ENCODE measurements around the gene VWA8.
"Not testable (repeated sequence)": the region's sequence is repeated elsewhere in the genome, so short reads cannot be mapped to it uniquely, and the experiment has no call there.

VWA8 gene

DNA sequence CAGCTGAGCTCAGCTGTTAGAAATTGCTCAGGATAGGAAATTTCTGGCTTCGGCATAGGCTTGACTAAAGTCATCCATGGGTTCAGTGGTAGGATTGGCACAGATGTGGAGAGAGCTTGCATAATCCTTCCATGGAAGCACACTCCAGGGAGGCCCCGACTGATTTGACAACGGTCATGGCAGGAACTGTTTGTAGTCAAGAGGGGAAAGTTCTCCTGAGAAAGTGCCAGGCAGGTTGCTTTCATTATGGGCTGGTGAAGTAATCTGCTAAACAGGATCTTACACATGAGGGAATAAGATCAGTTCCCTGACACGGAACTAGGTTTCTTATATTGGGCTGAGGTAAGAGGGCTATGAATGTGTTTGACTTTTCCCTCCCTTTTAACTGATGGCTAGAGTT, 383.5 kb downstream of the VWA8 start:
- no peak for DNase-seq

DNA sequence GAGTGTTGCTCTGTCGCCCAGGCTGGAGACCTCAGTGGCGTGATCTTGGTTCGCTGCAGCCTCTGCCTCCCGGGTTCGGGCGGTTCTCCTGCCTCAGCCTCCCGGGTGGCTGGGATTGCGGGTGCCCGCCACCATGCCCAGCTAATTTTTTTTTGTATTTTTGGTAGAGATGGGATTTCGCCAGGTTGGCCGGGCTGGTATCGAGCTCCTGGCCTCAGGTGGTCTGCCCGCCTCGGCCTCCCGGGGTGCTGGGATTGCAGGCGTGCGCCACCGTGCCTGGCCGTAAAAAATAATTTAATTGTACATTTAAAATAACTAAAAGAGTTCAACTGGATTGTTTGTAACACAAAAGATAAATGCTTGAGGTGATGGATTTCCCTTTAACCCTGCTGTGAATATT, 387.3 kb downstream of the VWA8 start:
- DNase-seq, result not testable (repeated sequence)

DNA sequence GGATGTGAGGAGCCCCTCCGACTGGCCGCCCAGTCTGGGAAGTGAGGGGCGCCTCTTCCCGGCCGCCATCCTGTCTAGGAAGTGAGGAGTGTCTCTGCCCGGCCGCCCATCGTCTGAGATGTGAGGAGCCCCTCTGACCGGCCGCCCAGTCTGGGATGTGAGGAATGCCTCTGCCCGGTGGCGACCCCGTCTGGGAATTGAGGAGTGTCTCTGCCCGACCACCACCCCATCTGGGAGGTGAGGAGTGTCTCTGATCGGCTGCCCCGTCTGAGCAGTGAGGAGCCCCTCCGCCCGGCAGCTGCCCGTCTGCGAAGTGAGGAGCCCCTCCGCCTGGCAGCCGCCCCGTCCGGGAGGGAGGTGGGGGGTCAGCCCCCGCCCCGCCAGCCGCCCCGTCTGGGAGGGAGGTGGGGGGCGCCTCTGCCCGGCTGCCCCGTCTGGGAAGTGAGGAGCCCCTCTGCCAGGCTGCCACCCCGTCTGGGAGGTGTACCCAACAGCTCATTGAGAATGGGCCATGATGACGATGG, 389.0 kb downstream of the VWA8 start:
- DNase-seq, result not testable (repeated sequence)

DNA sequence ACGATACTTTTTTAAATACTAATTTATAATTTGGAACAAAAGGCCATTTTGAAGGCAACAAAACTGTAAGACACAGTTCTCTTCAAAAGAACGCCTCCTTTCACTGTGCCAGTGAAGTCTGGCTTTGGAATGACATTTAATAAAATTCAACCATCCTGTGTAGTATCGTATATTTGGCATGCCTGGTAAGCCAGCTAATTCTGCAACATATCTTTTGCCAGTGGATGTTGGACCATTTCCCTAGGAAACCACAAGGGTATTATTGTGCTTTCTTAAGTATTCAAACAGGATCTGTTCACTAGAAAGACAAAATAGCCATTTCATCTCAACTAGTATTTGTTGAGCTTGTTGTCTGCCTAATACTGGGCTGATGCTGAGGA, 391.9 kb downstream of the VWA8 start:
- no peak for DNase-seq

DNA sequence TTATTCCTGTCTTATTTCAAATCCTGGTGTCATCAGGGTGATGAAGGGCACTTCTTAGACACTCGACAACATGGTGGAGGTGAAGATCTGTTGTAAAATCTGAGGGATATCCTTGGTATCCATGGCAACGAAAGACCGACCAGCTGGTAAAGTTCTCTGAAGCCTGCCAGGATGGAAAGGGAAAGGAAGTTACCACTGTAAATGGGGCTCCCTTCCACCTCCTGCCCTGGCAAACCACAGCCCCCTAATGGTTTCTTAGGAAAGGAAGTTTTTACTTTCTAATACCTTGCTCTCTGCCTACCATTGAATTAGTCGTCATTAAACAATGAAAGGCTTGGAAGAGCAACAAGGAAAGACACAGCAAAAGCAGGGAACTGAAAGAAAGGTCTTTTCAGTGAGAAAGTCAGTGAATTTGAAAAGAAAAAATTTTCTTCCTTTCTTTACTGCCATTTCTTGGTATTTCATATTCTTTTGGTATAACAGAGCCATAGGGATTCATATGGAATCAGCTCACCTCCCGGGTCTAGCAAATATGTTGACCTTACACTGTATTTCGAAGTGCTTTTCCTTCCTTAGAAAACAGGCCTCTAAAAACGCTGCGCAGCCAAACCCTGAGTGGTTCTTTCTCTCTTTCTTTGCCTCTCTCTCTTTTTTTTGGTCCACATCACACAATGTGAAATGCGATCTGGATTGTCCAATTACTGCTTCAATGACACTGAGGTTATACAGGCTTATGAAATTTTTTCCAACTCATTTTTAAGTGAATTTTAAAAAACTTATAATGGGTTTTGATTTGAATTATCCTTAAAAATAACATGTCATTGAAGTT, 392.6 kb downstream of the VWA8 start:
- DNase-seq, result no peak

DNA sequence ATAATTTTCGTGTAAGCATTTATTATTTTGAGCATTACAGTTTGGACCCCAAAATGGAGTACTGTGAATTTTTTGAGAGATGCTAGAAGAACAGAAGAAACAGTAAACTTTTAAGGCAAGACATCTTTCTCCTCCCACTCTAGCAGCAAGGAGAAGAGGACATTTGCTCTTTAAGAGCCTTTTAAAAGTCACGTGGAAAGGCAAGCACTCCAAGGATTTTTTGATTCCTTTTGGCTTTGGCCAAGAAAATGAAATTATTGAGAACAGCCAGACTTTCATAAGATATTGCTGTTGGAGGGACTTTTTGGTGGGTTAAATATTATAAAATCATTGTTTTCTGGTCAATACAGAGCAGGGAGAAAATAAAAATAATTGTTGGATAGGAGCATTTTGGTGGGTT, 393.5 kb downstream of the VWA8 start:
- DNase-seq, result no peak

DNA sequence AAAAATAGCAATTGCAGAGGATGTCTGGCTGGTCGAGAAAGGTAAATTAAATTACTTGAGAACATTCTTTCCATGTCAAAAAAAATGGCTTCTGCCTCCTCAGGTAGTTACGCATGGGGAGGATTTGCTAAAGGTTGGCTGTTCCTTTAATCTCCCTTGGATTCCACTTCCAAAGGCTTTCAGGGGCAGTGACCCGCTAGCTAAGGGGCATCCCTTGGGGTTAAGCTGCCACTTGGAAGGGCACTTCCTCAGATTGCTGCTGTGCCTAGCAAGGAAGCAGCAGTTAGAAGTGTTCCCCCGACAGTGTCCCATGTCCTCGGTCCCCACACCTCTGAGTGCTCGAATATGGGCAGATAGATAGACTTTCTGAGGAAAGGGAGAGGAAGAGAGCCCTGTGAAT, 395.1 kb downstream of the VWA8 start:
- no peak for DNase-seq

DNA sequence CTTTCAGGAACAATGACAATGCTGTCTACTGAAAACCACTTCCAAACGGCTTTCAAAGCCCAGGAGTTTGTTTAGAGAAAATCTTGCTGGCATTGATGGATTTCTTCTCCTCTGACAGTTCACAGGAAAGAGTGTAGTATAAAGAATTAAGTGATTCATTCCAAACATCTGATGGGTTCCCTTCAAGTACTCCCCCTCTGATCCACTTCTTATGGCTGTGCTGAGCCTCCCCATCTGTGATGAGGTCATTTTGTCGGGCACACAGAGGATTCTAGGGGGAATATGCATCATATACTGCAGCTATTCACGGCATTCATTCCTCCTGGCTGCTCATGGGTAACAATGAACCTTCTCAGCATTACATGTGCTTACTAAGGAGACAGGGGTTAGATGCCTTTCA, 395.7 kb downstream of the VWA8 start:
- DNase-seq, result no peak

DNA sequence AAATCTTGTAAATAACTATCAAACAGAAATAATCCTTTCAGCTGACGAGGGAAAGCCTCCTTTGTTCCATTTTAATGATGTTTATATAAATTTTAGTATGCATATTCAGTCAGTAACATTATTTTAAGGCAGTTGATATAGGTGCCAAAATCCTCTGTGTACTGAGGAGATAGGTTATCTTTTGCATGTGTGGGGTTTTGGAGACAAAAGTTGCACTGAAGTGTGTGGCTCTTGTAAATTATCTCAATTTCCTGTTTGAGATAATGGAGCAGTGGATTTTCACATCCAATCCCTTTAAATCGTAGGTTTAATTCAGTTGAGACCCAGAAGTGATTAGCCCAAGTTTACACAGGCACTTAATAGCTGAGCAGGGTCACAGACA, 396.9 kb downstream of the VWA8 start:
- no peak for DNase-seq

DNA sequence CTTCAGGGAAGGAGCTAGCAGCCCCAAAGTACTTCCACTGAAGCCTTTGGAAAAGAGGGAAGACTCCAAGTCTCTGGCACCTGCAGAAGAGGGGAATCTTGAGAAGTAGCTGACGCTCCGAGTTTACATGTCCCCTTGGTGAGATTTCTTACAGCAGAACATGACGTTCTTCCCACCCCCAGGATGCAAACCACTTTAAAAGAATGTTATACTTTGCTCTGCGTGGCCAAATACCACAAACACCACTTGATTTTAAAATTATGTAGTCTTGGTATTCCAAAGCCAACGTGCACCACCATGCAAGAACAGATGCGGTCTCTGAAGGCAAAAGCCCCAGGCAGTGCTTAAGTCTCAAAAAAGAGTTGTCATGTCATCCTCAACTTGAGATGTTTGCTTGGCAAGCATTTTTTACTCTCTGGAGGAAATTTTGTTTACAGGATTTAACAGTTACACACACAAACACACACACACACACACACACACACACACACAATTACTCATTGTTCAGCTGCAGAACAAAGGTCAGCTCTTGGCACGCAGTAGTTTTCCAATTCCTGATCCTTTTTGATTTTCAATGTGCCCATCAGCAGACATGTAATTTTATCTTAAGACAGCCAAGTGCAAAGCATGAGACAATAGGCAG, 397.4 kb downstream of the VWA8 start:
- no peak for DNase-seq

DNA sequence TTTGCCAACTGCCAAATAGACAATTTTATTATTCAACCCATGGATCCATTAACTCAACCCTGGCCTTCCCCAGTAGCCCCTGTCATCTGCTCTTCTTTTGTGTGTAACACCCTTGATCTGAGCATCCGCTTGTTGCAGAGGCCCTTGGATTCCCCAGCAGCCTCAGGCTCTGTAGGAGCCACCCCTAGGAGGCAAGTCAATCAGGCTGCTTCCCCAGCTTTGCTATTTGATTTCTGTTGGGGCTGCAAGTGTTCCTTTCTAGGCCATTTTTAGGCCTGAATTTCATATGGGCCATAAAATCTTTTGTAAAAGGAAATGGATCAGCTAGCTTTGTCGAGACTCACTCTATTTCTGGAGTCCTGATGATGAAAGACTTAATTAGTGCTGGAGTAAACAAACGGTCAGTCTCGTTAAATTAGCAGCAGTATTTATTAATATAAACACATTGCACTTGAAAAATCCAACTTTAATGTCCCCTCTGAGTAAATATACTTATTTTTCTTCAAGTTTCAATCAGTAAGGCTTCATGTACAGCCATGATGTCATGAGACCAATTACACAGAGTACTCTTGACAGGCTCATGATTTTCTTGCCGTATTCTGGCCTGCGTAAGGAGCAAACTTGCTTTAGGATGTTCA, 398.2 kb downstream of the VWA8 start:
- no peak for DNase-seq

DNA sequence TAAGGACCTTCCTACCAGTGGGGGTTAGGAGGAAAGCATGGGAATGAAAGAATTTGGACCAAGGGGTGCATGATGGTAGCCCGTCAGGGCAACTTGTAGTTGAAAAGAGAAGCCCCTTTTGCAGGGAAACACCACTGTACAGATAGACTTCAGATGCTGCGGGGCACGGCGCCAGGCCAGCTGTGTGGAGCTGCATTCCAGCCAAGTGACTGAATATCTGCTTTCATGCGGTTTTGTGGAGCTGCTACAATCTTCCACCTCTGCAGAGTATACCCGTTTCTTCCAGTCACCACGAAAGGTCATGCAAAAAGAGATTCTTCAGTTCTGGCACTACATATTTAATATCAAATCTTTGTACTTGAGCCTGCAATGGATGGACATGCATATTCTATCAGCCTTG, 398.8 kb downstream of the VWA8 start:
- no peak for DNase-seq

DNA sequence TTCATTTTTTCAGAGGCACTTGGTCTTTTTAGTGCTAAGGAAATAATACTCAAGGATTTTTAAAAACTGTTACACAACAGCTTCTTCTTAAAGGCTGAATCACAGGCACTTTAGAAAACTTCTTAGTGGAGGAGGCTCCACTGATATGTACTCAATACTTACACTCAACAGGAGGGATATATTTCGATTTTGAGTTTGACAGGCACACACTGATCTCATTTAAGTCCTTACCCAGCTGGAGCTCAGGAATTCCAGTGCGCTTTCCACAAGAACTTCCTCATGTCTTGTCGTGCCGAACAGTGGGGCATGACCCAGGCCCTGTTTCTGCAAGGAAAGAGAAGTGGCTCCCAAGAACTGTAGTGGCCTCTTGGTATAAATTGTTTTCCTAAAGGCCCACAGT, 399.7 kb downstream of the VWA8 start:
- no peak for DNase-seq

DNA sequence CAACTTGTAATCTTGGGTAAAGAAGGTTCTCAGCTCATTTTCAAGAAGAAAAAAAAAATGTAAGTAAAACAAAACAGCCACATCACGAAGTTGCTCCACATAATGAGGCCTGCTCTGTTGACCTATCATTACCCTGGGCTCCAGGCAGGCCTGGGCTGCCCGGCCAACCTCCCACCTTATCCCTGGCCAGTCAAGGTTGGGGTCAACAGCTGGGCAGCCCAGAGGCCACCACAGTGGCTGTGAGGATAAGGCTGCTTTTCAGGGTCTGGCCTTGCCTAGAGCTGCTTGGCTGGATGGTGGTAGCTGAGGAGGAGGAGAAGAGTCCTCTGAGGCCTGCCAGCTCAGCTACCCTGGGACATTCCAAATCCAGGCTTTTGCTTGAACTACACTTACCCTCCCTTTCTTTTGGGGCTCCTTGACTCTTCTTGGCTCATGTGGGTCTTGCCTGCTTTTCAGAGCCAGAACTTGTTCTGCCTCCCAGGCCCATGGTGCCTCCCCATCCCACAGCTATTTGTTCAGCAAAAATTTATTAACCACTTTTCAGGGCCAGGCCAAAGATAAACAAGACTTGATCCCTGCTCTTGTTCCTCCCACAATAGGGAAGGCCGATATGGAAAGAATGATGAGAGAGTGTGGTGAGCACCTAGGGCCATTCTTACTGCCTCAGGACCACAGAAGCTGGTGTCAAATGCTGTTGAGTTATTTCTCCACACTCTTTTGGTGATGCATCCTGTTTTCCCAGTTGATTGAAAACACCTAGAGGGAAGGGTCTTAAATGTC, 401.9 kb downstream of the VWA8 start:
- no peak for DNase-seq

DNA sequence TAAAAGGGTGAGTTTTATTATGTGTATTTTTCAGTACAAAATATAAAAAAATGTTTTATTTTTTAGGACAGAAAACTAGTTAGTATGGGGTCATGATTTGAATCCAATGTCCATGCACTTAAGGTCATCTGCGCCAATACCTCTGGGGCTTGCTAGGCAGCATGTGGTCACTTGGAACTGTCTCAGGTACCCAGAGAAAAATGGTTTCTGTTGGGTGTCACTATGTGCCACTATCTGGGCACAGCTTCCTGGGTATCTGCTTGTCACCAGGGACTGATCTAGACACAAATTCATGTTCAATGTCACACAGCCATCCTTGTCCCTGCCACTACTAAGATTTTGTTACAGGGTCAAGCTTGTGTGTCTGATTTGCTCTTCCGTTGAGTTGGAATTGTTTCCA, 403.2 kb downstream of the VWA8 start:
- no peak for DNase-seq

DNA sequence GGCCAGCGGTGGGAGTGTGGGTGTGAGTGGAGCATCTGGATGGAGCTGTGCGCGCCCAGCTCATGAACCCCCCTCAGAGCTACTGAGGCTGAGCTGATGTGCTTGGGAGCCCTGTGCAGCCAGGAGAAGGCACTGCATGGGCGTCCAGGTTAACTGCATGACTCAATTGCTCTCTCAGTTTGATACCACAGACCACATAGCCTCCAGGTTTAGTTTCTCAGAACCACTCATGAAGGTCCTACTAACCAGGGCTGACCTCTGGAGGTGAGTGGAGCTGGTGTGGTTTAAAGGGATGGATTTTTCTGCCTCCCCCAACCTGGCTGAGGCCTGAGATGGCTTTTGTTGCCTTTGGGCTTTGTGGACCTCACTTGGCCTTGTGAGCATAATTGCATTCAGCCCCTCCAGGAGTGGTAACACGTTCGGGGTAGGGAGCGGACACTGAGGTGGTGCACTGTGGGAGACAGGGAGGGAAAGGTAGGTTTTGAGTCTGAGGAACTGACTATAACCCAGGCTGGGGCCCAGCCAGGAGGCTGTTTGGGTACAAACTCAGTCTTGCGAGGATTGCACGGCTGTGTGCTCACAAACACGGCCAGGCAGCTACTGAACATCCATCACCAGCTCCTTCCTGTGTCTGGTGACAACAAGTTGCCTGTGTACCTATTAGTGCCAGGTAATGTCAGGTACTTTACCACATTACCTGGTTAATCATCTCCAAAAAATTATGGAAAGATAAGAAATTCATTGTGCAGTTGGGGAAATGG, 406.1 kb downstream of the VWA8 start:
- no peak for DNase-seq

DNA sequence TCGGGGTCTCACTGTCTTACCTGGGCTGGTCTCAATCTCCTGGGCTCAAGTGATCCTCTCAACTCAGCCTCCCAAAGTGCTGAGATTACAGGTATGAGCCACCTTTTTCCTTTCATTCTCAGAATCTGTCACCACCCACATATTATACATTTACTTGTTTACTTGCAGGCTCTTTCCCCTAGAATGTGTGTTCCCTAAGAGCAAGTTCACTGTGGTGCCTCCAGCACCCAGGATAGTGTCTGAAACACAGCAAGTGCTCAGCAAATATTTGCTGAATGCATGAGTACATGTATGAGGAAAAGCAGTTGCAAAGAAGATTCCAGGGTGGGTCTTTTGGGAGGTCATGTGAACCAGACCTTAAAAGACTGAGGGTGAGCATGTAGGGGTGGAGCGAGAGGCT, 406.7 kb downstream of the VWA8 start:
- DNase-seq, result no peak

DNA sequence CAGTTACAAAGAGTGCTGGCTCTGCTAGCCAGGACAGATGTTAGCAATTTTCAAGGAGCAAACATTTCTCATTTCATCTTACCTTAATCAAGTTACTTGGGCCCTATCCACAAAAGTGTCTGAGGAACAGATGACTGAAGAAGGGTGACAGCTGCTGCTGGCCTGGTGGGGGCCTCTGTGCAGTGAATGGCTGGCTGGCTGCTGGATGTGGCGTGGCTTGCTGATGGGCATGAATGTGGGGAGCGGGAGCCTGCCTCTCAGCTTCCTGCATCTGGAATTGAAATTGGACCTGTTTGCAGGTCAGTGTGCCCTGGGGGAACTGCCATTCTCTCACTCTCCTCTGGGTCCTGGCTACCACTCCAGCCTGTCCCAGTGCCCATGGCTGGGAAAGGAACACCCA, 408.9 kb downstream of the VWA8 start:
- DNase-seq, result no peak

DNA sequence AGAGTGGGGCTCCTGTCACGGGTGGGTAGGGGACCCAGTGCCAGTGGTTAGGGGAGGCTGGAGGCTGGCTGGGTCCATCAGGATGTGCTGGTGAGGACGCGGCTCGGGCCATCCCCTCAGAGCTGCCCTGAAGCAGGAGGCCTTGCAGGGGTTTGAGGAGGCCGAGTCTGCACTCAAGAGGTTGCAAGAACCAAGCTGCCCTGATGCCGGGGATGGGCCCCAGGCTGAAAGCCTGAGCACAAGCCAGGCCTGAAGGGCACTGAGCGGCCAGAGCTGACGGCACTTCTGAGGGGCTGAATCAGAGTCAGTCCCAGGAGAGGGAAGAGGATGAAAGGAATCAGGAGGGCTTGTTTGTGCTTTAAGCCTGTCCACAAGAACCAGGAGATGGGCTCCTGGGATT, 410.6 kb downstream of the VWA8 start:
- DNase-seq, result no peak

DNA sequence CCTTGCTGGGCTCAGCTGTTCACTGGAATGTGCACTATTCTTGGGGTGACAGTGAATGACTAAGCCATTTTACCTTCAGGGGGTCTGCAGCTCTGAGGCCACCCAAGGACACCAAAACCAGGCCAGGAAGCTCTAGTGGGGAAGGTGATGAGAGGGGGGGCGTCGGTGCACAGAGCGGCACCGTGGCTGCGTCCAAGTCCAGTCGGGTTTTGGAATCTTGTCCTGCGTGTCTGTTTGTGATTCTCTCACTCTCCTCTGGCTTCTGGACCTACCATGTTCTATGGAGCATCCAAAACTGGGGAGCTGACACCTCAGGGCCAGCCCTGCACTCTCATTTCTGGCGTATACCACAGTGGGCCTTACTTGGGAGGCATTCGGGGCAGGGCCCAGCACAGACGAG, 411.4 kb downstream of the VWA8 start:
- no peak for DNase-seq

DNA sequence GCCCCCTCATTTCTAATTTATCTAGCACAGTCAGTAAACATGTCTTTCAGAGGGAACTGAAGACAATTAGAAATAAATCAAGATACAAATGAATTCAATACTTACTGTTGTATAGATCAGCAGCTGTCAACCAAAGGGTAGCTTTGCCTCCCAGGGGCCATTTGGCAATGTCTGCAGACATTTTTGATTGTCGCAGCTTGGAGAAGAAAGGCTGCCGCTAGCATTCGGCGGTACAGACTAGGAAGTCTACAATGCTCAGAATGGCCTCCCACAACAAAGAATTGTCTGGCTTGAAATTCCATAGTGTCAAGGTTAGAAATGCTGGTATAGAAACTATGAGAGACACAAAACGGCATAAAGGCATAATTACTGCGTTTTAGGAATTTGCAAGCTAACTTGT, 412.0 kb downstream of the VWA8 start:
- DNase-seq, result no peak

DNA sequence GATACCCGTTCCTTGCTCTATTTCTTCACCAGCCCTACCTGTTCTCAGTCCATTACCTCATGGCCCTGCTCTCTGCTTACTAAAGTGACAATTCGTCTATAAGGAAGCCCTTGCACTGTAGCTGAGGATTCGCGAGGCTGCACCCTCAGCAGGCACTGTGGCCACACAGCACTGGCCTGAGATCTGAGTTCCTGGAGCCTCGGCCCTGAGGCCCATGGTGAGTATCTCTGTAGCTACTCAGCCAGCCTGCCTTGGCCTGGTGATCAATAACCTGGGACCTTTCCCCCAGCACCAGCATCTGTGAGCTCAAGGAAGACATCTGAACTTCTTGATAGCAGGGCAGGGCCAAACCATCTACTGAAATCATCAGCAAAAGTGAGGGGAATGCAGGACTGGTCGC, 412.9 kb downstream of the VWA8 start:
- DNase-seq, result no peak
